Keratinocyte (primary cell): ENCODE data around the gene DEGS1. TPM values are rescaled to one million over a fixed set of nuclear protein-coding genes. Genes with fewer than 3 reads are reported as not detected.
A peak's percentile ranks its signal among the peaks of the same experiment; 100 is the strongest.

Experiments used
- DNase-seq: peaks from one replicate; pipeline ENCODE4 v3.0.0-alpha.2; 2011; ENCODE audit warnings: low read depth, missing footprints, low spot score
- FAIRE-seq: peaks from 2 replicates; lab custom pipeline; 2011; peaks lifted over from hg19 to GRCh38; lab: Jason Lieb, UNC
- H2AFZ ChIP-seq: 2 replicates; pipeline ENCODE4 v1.6.0; 2012; ENCODE audit warnings: low read length, control low read depth, inconsistent platforms; ENCODE audit not compliant: control insufficient read depth
- H3K27ac ChIP-seq: 2 replicates; pipeline ENCODE4 v1.5.1; 2011; ENCODE audit warnings: low read length; ENCODE audit not compliant: control insufficient read depth, insufficient read depth
- H3K27me3 ChIP-seq: 3 replicates; pipeline ENCODE4 v1.6.0; 2011; ENCODE audit warnings: low read length; ENCODE audit not compliant: control insufficient read depth, insufficient read depth; ENCODE audit errors: extremely low read depth
- H3K36me3 ChIP-seq, 2 experiments: 2 replicates in 1 of 2; 3 replicates in 1 of 2; pipeline ENCODE4 v1.5.1; 2011; ENCODE audit warnings: low read length in 2 of 2, mild to moderate bottlenecking in 1 of 2; ENCODE audit not compliant: control insufficient read depth in 2 of 2, insufficient read depth in 2 of 2; ENCODE audit errors: extremely low read depth in 1 of 2
- H3K4me1 ChIP-seq: 3 replicates; pipeline ENCODE4 v1.5.1; 2011; ENCODE audit warnings: low read length; ENCODE audit not compliant: control insufficient read depth, insufficient read depth; ENCODE audit errors: extremely low read depth
- H3K4me2 ChIP-seq: 3 replicates; pipeline ENCODE4 v1.6.0; 2011; ENCODE audit warnings: low read depth, low read length; ENCODE audit not compliant: control insufficient read depth, insufficient read depth; ENCODE audit errors: extremely low read depth
- H3K4me3 ChIP-seq, 3 experiments: fragments of 200-600 bp in 1 of 3; sonication (generic) in 1 of 3; 2 replicates in 2 of 3; 3 replicates in 1 of 3; pipeline ENCODE4 v1.5.1; 2011 to 2016; ENCODE audit warnings: low read length in 3 of 3, mild to moderate bottlenecking in 3 of 3, control low read depth in 2 of 3, inconsistent platforms in 1 of 3, low read depth in 1 of 3, mixed read lengths in 1 of 3, mixed run types in 1 of 3, moderate library complexity in 1 of 3; ENCODE audit not compliant: control insufficient read depth in 2 of 3, insufficient read depth in 2 of 3; ENCODE audit errors: extremely low read depth in 1 of 3
- H3K79me2 ChIP-seq: 2 replicates; pipeline ENCODE4 v1.6.0; 2012; ENCODE audit warnings: low read length; ENCODE audit not compliant: control insufficient read depth, insufficient read depth
- H3K9ac ChIP-seq: 3 replicates; pipeline ENCODE4 v1.6.0; 2011; ENCODE audit warnings: low read length; ENCODE audit not compliant: control insufficient read depth, insufficient read depth; ENCODE audit errors: extremely low read depth
- H3K9me1 ChIP-seq: 3 replicates; pipeline ENCODE4 v1.6.0; 2011; ENCODE audit warnings: low read length; ENCODE audit not compliant: control insufficient read depth, insufficient read depth; ENCODE audit errors: extremely low read depth
- H3K9me3 ChIP-seq: 2 replicates; pipeline ENCODE4 v1.5.1; 2012; ENCODE audit warnings: low read depth, low read length; ENCODE audit not compliant: control insufficient read depth
- H4K20me1 ChIP-seq: 3 replicates; pipeline ENCODE4 v1.6.0; 2011; ENCODE audit warnings: low read length; ENCODE audit not compliant: control insufficient read depth, insufficient read depth; ENCODE audit errors: extremely low read depth
- CTCF ChIP-seq, 3 experiments: IDR thresholded peaks in 1 of 3; conservative IDR thresholded peaks in 1 of 3; optimal IDR thresholded peaks in 1 of 3; 2 replicates in 2 of 3; 3 replicates in 1 of 3; pipeline versions ENCODE3 to v1.5.1; 2011; ENCODE audit warnings: low read length in 3 of 3, mild to moderate bottlenecking in 3 of 3, moderate library complexity in 2 of 3, control low read depth in 1 of 3, inconsistent platforms in 1 of 3; ENCODE audit not compliant: insufficient read depth in 2 of 3; ENCODE audit errors: extremely low read depth in 1 of 3
- EZH2 ChIP-seq: IDR thresholded peaks from one replicate; pipeline ENCODE4 v1.6.1; 2012; ENCODE audit warnings: inconsistent platforms, mild to moderate bottlenecking, low read length, moderate library complexity
- dilution Hi-C: fragments of 300-500 bp; cut with MboI; formaldehyde crosslinking; loops from one replicate; pipeline ENCODE4 v1.7.0; 2020; ENCODE audit warnings: low sequenced_read_pairs; ENCODE audit not compliant: extremely low pct_ligation_motif_present
- polyA plus RNA-seq, 5 experiments: library from polyadenylated mRNA; depleted of rRNA in 3 of 5; stranded (reverse) in 3 of 5; stranded (forward) in 1 of 5; unstranded in 1 of 5; fragments of >200 nt; gene quantifications; 1 replicate in 1 of 5; 2 replicates in 3 of 5; 3 replicates in 1 of 5; pipeline versions ENCODE4 v1.2.1 to v1.2.3, GENCODE V29; 2011 to 2012; ENCODE audit warnings: missing spikeins in 2 of 5, low read depth in 1 of 5, low replicate concordance in 1 of 5

The DEGS1 gene
- polyA plus RNA-seq, 1 donor (not counting 4 experiments of a cell fraction or from before 2014, with no cell fraction given) = 314 TPM

GRCh38 chr1:224175617-224176016 is 7.4 kb upstream of the DEGS1 start:
- peak overlapping the region; percentile 36 for H3K27ac ChIP-seq
- TF ChIP-seq EZH2 = no peak
- peak in 1 of 3 experiments; percentile 2 for TF ChIP-seq CTCF (optimal IDR thresholded peaks at IDR 0.05 in 1 of 3, IDR thresholded peaks at IDR 0.05 in 1 of 3, conservative IDR thresholded peaks at IDR 0.05 in 1 of 3; ENCODE audit: extremely low read depth in 1 of 3, insufficient read depth in 2 of 3, low read length in 3 of 3)
- no peak for DNase-seq
- peak overlapping the region in 1 of 3 experiments; percentile 27 for H3K4me3 ChIP-seq
- H3K36me3 ChIP-seq = no peaks in the 10 kb centered on the region
- H4K20me1 ChIP-seq = no peaks in the 10 kb centered on the region
- no peaks in the 10 kb centered on the region for H3K27me3 ChIP-seq
- no peaks in the 10 kb centered on the region for H3K79me2 ChIP-seq
- H3K9me3 ChIP-seq = no peaks in the 10 kb centered on the region
- peaks cover 13% of the 10 kb centered on the region for H3K4me1 ChIP-seq
- no peaks in the 10 kb centered on the region for H3K9me1 ChIP-seq
- dilution Hi-C loops = no loop called here
- peak overlapping the region; percentile 70 for H2AFZ ChIP-seq
- no peak for FAIRE-seq
- peak overlapping the region; percentile 44 for H3K9ac ChIP-seq
- peak overlapping the region; percentile 58 for H3K4me2 ChIP-seq

- H3K4me2 ChIP-seq = no peak overlapping the region
- no peaks in the 10 kb centered on the region for H3K79me2 ChIP-seq
- TF ChIP-seq CTCF (optimal IDR thresholded peaks at IDR 0.05 in 1 of 3, IDR thresholded peaks at IDR 0.05 in 1 of 3, conservative IDR thresholded peaks at IDR 0.05 in 1 of 3; ENCODE audit: extremely low read depth in 1 of 3, insufficient read depth in 2 of 3, low read length in 3 of 3) (no peak), EZH2 (no peak)
- peaks cover 29% of the 10 kb centered on the region for H3K4me1 ChIP-seq
- H3K27me3 ChIP-seq = no peaks in the 10 kb centered on the region
- H3K27ac ChIP-seq = no peak overlapping the region
- no peak for DNase-seq
- H3K9ac ChIP-seq = no peak overlapping the region
- FAIRE-seq = no peak
- H3K9me3 ChIP-seq = no peaks in the 10 kb centered on the region
- no peak overlapping the region for H3K4me3 ChIP-seq
- H4K20me1 ChIP-seq = no peaks in the 10 kb centered on the region
- dilution Hi-C loops = no loop called here
- H3K9me1 ChIP-seq = no peaks in the 10 kb centered on the region
- H2AFZ ChIP-seq = no peak overlapping the region
- no peaks in the 10 kb centered on the region for H3K36me3 ChIP-seq
Observed at GRCh38 chr1:224177356-224177999, 5.6 kb upstream of the DEGS1 start.
